Keratinocyte (primary cell): ENCODE results near the gene PLD1. TPM values are rescaled to one million over a fixed set of nuclear protein-coding genes. Genes with fewer than 3 reads are reported as not detected.

ENCODE experiments used
- DNase-seq: peaks from one replicate; pipeline ENCODE4 v3.0.0-alpha.2; 2011; ENCODE audit warnings: low read depth, missing footprints, low spot score
- FAIRE-seq: peaks from 2 replicates; lab custom pipeline; 2011; peaks lifted over from hg19 to GRCh38; lab: Jason Lieb, UNC
- H2AFZ ChIP-seq: 2 replicates; pipeline ENCODE4 v1.6.0; 2012; ENCODE audit warnings: low read length, control low read depth, inconsistent platforms; ENCODE audit not compliant: control insufficient read depth
- H3K27ac ChIP-seq: 2 replicates; pipeline ENCODE4 v1.5.1; 2011; ENCODE audit warnings: low read length; ENCODE audit not compliant: control insufficient read depth, insufficient read depth
- H3K27me3 ChIP-seq: 3 replicates; pipeline ENCODE4 v1.6.0; 2011; ENCODE audit warnings: low read length; ENCODE audit not compliant: control insufficient read depth, insufficient read depth; ENCODE audit errors: extremely low read depth
- H3K36me3 ChIP-seq, 2 experiments: 2 replicates in 1 of 2; 3 replicates in 1 of 2; pipeline ENCODE4 v1.5.1; 2011; ENCODE audit warnings: low read length in 2 of 2, mild to moderate bottlenecking in 1 of 2; ENCODE audit not compliant: control insufficient read depth in 2 of 2, insufficient read depth in 2 of 2; ENCODE audit errors: extremely low read depth in 1 of 2
- H3K4me1 ChIP-seq: 3 replicates; pipeline ENCODE4 v1.5.1; 2011; ENCODE audit warnings: low read length; ENCODE audit not compliant: control insufficient read depth, insufficient read depth; ENCODE audit errors: extremely low read depth
- H3K4me2 ChIP-seq: 3 replicates; pipeline ENCODE4 v1.6.0; 2011; ENCODE audit warnings: low read depth, low read length; ENCODE audit not compliant: control insufficient read depth, insufficient read depth; ENCODE audit errors: extremely low read depth
- H3K4me3 ChIP-seq, 3 experiments: fragments of 200-600 bp in 1 of 3; sonication (generic) in 1 of 3; 2 replicates in 2 of 3; 3 replicates in 1 of 3; pipeline ENCODE4 v1.5.1; 2011 to 2016; ENCODE audit warnings: low read length in 3 of 3, mild to moderate bottlenecking in 3 of 3, control low read depth in 2 of 3, inconsistent platforms in 1 of 3, low read depth in 1 of 3, mixed read lengths in 1 of 3, mixed run types in 1 of 3, moderate library complexity in 1 of 3; ENCODE audit not compliant: control insufficient read depth in 2 of 3, insufficient read depth in 2 of 3; ENCODE audit errors: extremely low read depth in 1 of 3
- H3K79me2 ChIP-seq: 2 replicates; pipeline ENCODE4 v1.6.0; 2012; ENCODE audit warnings: low read length; ENCODE audit not compliant: control insufficient read depth, insufficient read depth
- H3K9ac ChIP-seq: 3 replicates; pipeline ENCODE4 v1.6.0; 2011; ENCODE audit warnings: low read length; ENCODE audit not compliant: control insufficient read depth, insufficient read depth; ENCODE audit errors: extremely low read depth
- H3K9me1 ChIP-seq: 3 replicates; pipeline ENCODE4 v1.6.0; 2011; ENCODE audit warnings: low read length; ENCODE audit not compliant: control insufficient read depth, insufficient read depth; ENCODE audit errors: extremely low read depth
- H3K9me3 ChIP-seq: 2 replicates; pipeline ENCODE4 v1.5.1; 2012; ENCODE audit warnings: low read depth, low read length; ENCODE audit not compliant: control insufficient read depth
- H4K20me1 ChIP-seq: 3 replicates; pipeline ENCODE4 v1.6.0; 2011; ENCODE audit warnings: low read length; ENCODE audit not compliant: control insufficient read depth, insufficient read depth; ENCODE audit errors: extremely low read depth
- CTCF ChIP-seq, 3 experiments: IDR thresholded peaks in 1 of 3; conservative IDR thresholded peaks in 1 of 3; optimal IDR thresholded peaks in 1 of 3; 2 replicates in 2 of 3; 3 replicates in 1 of 3; pipeline versions ENCODE3 to v1.5.1; 2011; ENCODE audit warnings: low read length in 3 of 3, mild to moderate bottlenecking in 3 of 3, moderate library complexity in 2 of 3, control low read depth in 1 of 3, inconsistent platforms in 1 of 3; ENCODE audit not compliant: insufficient read depth in 2 of 3; ENCODE audit errors: extremely low read depth in 1 of 3
- EZH2 ChIP-seq: IDR thresholded peaks from one replicate; pipeline ENCODE4 v1.6.1; 2012; ENCODE audit warnings: inconsistent platforms, mild to moderate bottlenecking, low read length, moderate library complexity
- dilution Hi-C: fragments of 300-500 bp; cut with MboI; formaldehyde crosslinking; loops from one replicate; pipeline ENCODE4 v1.7.0; 2020; ENCODE audit warnings: low sequenced_read_pairs; ENCODE audit not compliant: extremely low pct_ligation_motif_present
- polyA plus RNA-seq, 5 experiments: library from polyadenylated mRNA; depleted of rRNA in 3 of 5; stranded (reverse) in 3 of 5; stranded (forward) in 1 of 5; unstranded in 1 of 5; fragments of >200 nt; gene quantifications; 1 replicate in 1 of 5; 2 replicates in 3 of 5; 3 replicates in 1 of 5; pipeline versions ENCODE4 v1.2.1 to v1.2.3, GENCODE V29; 2011 to 2012; ENCODE audit warnings: missing spikeins in 2 of 5, low read depth in 1 of 5, low replicate concordance in 1 of 5

PLD1 gene
- polyA plus RNA-seq, 1 donor (not counting 4 experiments of a cell fraction or from before 2014, with no cell fraction given) = 14.7 TPM

- no peaks in the 10 kb centered on the region for H3K4me1 ChIP-seq
- H3K79me2 ChIP-seq = no peaks in the 10 kb centered on the region
- no peak overlapping the region for H3K9ac ChIP-seq
- no peak overlapping the region for H3K4me3 ChIP-seq
- TF ChIP-seq EZH2 = no peak
- no peaks in the 10 kb centered on the region for H3K36me3 ChIP-seq
- no peaks in the 10 kb centered on the region for H3K9me3 ChIP-seq
- dilution Hi-C loops = no loop called here
- DNase-seq (no peak), FAIRE-seq (no peak)
- H3K27me3 ChIP-seq = no peaks in the 10 kb centered on the region
- no peak overlapping the region for H3K4me2 ChIP-seq
- H3K9me1 ChIP-seq = no peaks in the 10 kb centered on the region
- no peaks in the 10 kb centered on the region for H4K20me1 ChIP-seq
- H2AFZ ChIP-seq = no peak overlapping the region
- H3K27ac ChIP-seq = no peak overlapping the region
Observed at GRCh38 chr3:171565481-171566058, 244.7 kb downstream of the PLD1 start.

- H3K27me3 ChIP-seq = no peaks in the 10 kb centered on the region
- no peaks in the 10 kb centered on the region for H4K20me1 ChIP-seq
- dilution Hi-C loops = no loop called here
- FAIRE-seq (no peak), DNase-seq (no peak)
- no peaks in the 10 kb centered on the region for H3K9me3 ChIP-seq
- H3K4me3 ChIP-seq = no peak overlapping the region
- H3K36me3 ChIP-seq = no peaks in the 10 kb centered on the region
- H3K4me1 ChIP-seq = no peaks in the 10 kb centered on the region
- TF ChIP-seq CTCF (optimal IDR thresholded peaks at IDR 0.05 in 1 of 3, IDR thresholded peaks at IDR 0.05 in 1 of 3, conservative IDR thresholded peaks at IDR 0.05 in 1 of 3; ENCODE audit: extremely low read depth in 1 of 3, insufficient read depth in 2 of 3, low read length in 3 of 3) = no peak
- no peak overlapping the region for H3K27ac ChIP-seq
- no peak overlapping the region for H3K9ac ChIP-seq
- no peak overlapping the region for H2AFZ ChIP-seq
- no peak overlapping the region for H3K4me2 ChIP-seq
- no peaks in the 10 kb centered on the region for H3K79me2 ChIP-seq
- H3K9me1 ChIP-seq = no peaks in the 10 kb centered on the region
Observed at GRCh38 chr3:171564748-171565480, 245.4 kb downstream of the PLD1 start.
